H1 (cell line): ENCODE measurements around the gene TCP11. TPM values are rescaled to one million over a fixed set of nuclear protein-coding genes. Genes with fewer than 3 reads are reported as not detected.

Source experiments
- CTCF ChIA-PET: fragments of 300-600 bp; sonication (Branson Sonifier 250); formaldehyde crosslinking; loops from one replicate; lab custom pipeline; 2021; ENCODE audit not compliant: partially characterized antibody; lab: Charles Lee
- POLR2A ChIA-PET: fragments of 300-600 bp; sonication (Branson Sonifier 250); formaldehyde crosslinking; loops from one replicate; lab custom pipeline; 2021; ENCODE audit warnings: inconsistent platforms; ENCODE audit not compliant: partially characterized antibody; lab: Charles Lee
- DNase-seq, 2 experiments: peaks; one replicate each; pipeline versions ENCODE4 v3.0.0 to v3.0.0-alpha.2; 2010 to 2022; ENCODE audit warnings: low spot score in 2 of 2, low read depth in 1 of 2, mixed read lengths in 1 of 2
- FAIRE-seq: peaks from 2 replicates; lab custom pipeline; 2011; peaks lifted over from hg19 to GRCh38; lab: Jason Lieb, UNC
- H2AFZ ChIP-seq: 2 replicates; pipeline ENCODE4 v1.8.1; 2012; ENCODE audit warnings: low read length, inconsistent platforms
- H2AK5ac ChIP-seq: 2 replicates; pipeline ENCODE4 v1.6.1; 2013; ENCODE audit warnings: low read depth, low read length
- H2BK120ac ChIP-seq: replicated peaks from 2 replicates; pipeline ENCODE3; 2013; ENCODE audit warnings: low read depth, low read length, inconsistent platforms
- H2BK12ac ChIP-seq: 2 replicates; pipeline ENCODE4 v1.6.1; 2013; ENCODE audit warnings: low read depth, low read length
- H2BK15ac ChIP-seq: 2 replicates; pipeline ENCODE4 v1.6.1; 2013; ENCODE audit warnings: low read length
- H2BK20ac ChIP-seq: 2 replicates; pipeline ENCODE4 v1.6.1; 2013; ENCODE audit warnings: low read length
- H2BK5ac ChIP-seq: 2 replicates; pipeline ENCODE4 v1.6.1; 2013; ENCODE audit warnings: low read depth, low read length
- H3K14ac ChIP-seq: 2 replicates; pipeline ENCODE4 v1.6.1; 2013; ENCODE audit warnings: inconsistent platforms; ENCODE audit not compliant: insufficient read length
- H3K18ac ChIP-seq: 2 replicates; pipeline ENCODE4 v1.6.1; 2013; ENCODE audit warnings: low read length; ENCODE audit errors: extremely low read depth
- H3K23ac ChIP-seq: 2 replicates; pipeline ENCODE4 v1.6.1; 2013; ENCODE audit warnings: inconsistent platforms; ENCODE audit not compliant: insufficient read length
- H3K23me2 ChIP-seq: 2 replicates; pipeline ENCODE4 v1.6.1; 2013; ENCODE audit warnings: low read depth, low read length
- H3K27ac ChIP-seq: 2 replicates; pipeline ENCODE4 v1.6.1; 2011; ENCODE audit warnings: low read depth, low read length, inconsistent platforms
- H3K27me3 ChIP-seq, 4 experiments: replicated peaks in 1 of 4; 1 replicate in 1 of 4; 2 replicates in 3 of 4; pipeline versions ENCODE4 v1.6.1 to v1.8.1; 2011 to 2013; ENCODE audit warnings: low read length in 3 of 4, mild to moderate bottlenecking in 3 of 4, inconsistent platforms in 2 of 4, mixed read lengths in 2 of 4, moderate library complexity in 1 of 4; ENCODE audit not compliant: control insufficient read depth in 3 of 4, insufficient read depth in 3 of 4; ENCODE audit errors: extremely low read depth in 1 of 4
- H3K36me3 ChIP-seq, 4 experiments: 2 replicates each; pipeline versions ENCODE4 v1.6.1 to v1.8.1; 2011 to 2013; ENCODE audit warnings: mild to moderate bottlenecking in 4 of 4, low read length in 3 of 4, moderate library complexity in 2 of 4, control low read depth in 1 of 4, inconsistent platforms in 1 of 4; ENCODE audit not compliant: insufficient read depth in 4 of 4, control insufficient read depth in 2 of 4
- H3K4ac ChIP-seq: replicated peaks from 2 replicates; pipeline ENCODE3; 2013; ENCODE audit warnings: low read length, low read depth, mixed read lengths, inconsistent platforms; ENCODE audit not compliant: insufficient read length
- H3K4me1 ChIP-seq, 4 experiments: replicated peaks in 1 of 4; 1 replicate in 1 of 4; 2 replicates in 3 of 4; pipeline versions ENCODE4 v1.6.1 to v1.8.1; 2011 to 2013; ENCODE audit warnings: low read length in 3 of 4, inconsistent platforms in 2 of 4, mixed read lengths in 1 of 4; ENCODE audit not compliant: insufficient read depth in 4 of 4, control insufficient read depth in 3 of 4
- H3K4me2 ChIP-seq, 2 experiments: 2 replicates each; pipeline versions ENCODE4 v1.6.1 to v1.8.1; 2011 to 2013; ENCODE audit warnings: low read depth in 2 of 2, low read length in 2 of 2, control low read depth in 1 of 2, inconsistent platforms in 1 of 2, mild to moderate bottlenecking in 1 of 2; ENCODE audit not compliant: insufficient read depth in 1 of 2
- H3K4me3 ChIP-seq, 4 experiments: fragments of 200-600, 300-600 bp in 1 of 4; sonication (generic), shearing (Covaris generic), sonication (Bioruptor Twin) in 1 of 4; 2 replicates each; pipeline versions ENCODE4 v1.5.1 to v1.8.1; 2011 to 2016; ENCODE audit warnings: low read length in 4 of 4, low read depth in 3 of 4, control low read depth in 2 of 4, inconsistent platforms in 2 of 4, mild to moderate bottlenecking in 2 of 4, mixed read lengths in 1 of 4, moderate library complexity in 1 of 4; ENCODE audit not compliant: insufficient read depth in 2 of 4; ENCODE audit errors: extremely low read depth in 1 of 4
- H3K56ac ChIP-seq: replicated peaks from 2 replicates; pipeline ENCODE3; 2013; ENCODE audit warnings: low read depth, mild to moderate bottlenecking, mixed read lengths, low read length, inconsistent platforms; ENCODE audit not compliant: insufficient read length
- H3K79me1 ChIP-seq: 2 replicates; pipeline ENCODE4 v1.6.1; 2013; ENCODE audit warnings: low read depth, low read length, control low read depth
- H3K79me2 ChIP-seq, 2 experiments: 2 replicates each; pipeline versions ENCODE4 v1.6.1 to v1.8.1; 2012 to 2013; ENCODE audit warnings: low read length in 2 of 2, mild to moderate bottlenecking in 2 of 2, inconsistent platforms in 1 of 2; ENCODE audit not compliant: insufficient read depth in 2 of 2, control insufficient read depth in 1 of 2
- H3K9ac ChIP-seq, 4 experiments: replicated peaks in 1 of 4; 1 replicate in 1 of 4; 2 replicates in 3 of 4; pipeline versions ENCODE4 v1.6.1 to v1.8.1; 2011 to 2013; ENCODE audit warnings: low read depth in 3 of 4, low read length in 3 of 4, control low read depth in 2 of 4, mild to moderate bottlenecking in 2 of 4, moderate library complexity in 2 of 4, inconsistent platforms in 1 of 4; ENCODE audit errors: extremely low read depth in 1 of 4
- H3K9me3 ChIP-seq, 2 experiments: 2 replicates each; pipeline versions ENCODE4 v1.6.1 to v1.8.1; 2012 to 2013; ENCODE audit warnings: mild to moderate bottlenecking in 2 of 2, moderate library complexity in 2 of 2, control low read depth in 1 of 2, inconsistent platforms in 1 of 2, low read depth in 1 of 2, low read length in 1 of 2, mixed read lengths in 1 of 2; ENCODE audit not compliant: insufficient read depth in 2 of 2
- H4K20me1 ChIP-seq, 2 experiments: replicated peaks in 1 of 2; 2 replicates each; pipeline versions ENCODE3 to v1.8.1; 2011 to 2013; ENCODE audit warnings: inconsistent platforms in 2 of 2, low read length in 2 of 2, mild to moderate bottlenecking in 1 of 2; ENCODE audit not compliant: insufficient read depth in 2 of 2, control insufficient read depth in 1 of 2
- H4K5ac ChIP-seq: 2 replicates; pipeline ENCODE4 v1.6.1; 2013; ENCODE audit warnings: low read length, low read depth, mixed read lengths, inconsistent platforms; ENCODE audit not compliant: insufficient read length
- H4K8ac ChIP-seq: 2 replicates; pipeline ENCODE4 v1.8.0; 2013; ENCODE audit warnings: mild to moderate bottlenecking, moderate library complexity, low read length, inconsistent platforms; ENCODE audit not compliant: insufficient read depth; ENCODE audit errors: extremely low read depth
- H4K91ac ChIP-seq: replicated peaks from 2 replicates; pipeline ENCODE3; 2013; ENCODE audit warnings: low read length, mixed read lengths, inconsistent platforms; ENCODE audit not compliant: insufficient read length
- GTF2F1 ChIP-seq: IDR thresholded peaks from 2 replicates; pipeline ENCODE4 v1.6.1; 2012; ENCODE audit warnings: low read depth, low read length, improper control_type of control experiment, borderline replicate concordance
- MAFK ChIP-seq: IDR thresholded peaks from 2 replicates; pipeline ENCODE4 v1.6.1; 2012; ENCODE audit warnings: low read depth, mild to moderate bottlenecking, improper control_type of control experiment, low read length
- SIRT6 ChIP-seq: IDR thresholded peaks from one replicate; pipeline ENCODE4 v1.7.1; 2012; ENCODE audit warnings: low read length, inconsistent platforms
- SP1 ChIP-seq: IDR thresholded peaks from 2 replicates; pipeline ENCODE4 v1.6.1; 2011; ENCODE audit warnings: low read depth, low read length
- TAF1 ChIP-seq: IDR thresholded peaks from 2 replicates; pipeline ENCODE4 v1.6.1; 2011; ENCODE audit warnings: mild to moderate bottlenecking, low read depth, low read length
- WGBS, 2 experiments: shearing (Covaris generic) in 1 of 2; methylation state at CpG; one replicate each; pipeline versions ENCODE4 v1.1.6 to v1.1.7; 2013 to 2015; ENCODE audit warnings: low lambda C conversion rate in 2 of 2, mixed read lengths in 2 of 2, inconsistent platforms in 1 of 2, low coverage in 1 of 2, missing lambda C conversion rate in 1 of 2; ENCODE audit not compliant: insufficient replicate concordance in 2 of 2, insufficient coverage in 1 of 2, insufficient read length in 1 of 2; ENCODE audit errors: extremely low coverage in 1 of 2, missing lambda C conversion rate in 1 of 2; 5-methylcytosine and 5-hydroxymethylcytosine counted together
- polyA plus RNA-seq, 7 experiments: library from polyadenylated mRNA; depleted of rRNA in 3 of 7; stranded (reverse) in 5 of 7; unstranded in 2 of 7; fragments of >200 nt in 5 of 7; fragments of 200-250 nt in 2 of 7; gene quantifications; 1 replicate in 5 of 7; 2 replicates in 1 of 7; 4 replicates in 1 of 7; pipeline versions ENCODE4 v1.2.1 to v1.2.3, GENCODE V29; 2011 to 2013; ENCODE audit warnings: missing spikeins in 2 of 7, mixed read lengths in 2 of 7
- total RNA-seq: library from RNA; stranded (reverse); fragmentation: NEBNext Ultra II Directional; extraction: Animal tissue kit (Norgen Biotek cat#: 25700); gene quantifications from 2 replicates; pipeline ENCODE4 v1.2.1, GENCODE V29; 2021
- TF ChIP-seq, protein P1 (sequence below): IDR thresholded peaks from 2 replicates; pipeline ENCODE4 v1.6.1; 2011; ENCODE audit warnings: low read depth, mild to moderate bottlenecking, low read length; ENCODE audit not compliant: insufficient read depth

TCP11 gene
- total and polyA plus RNA-seq, 2 of the 8 experiments (the other 6 are each of a cell fraction or from before 2014, with no cell fraction given), result 0.11 TPM; not detected in 1

GRCh38 chr6:35166520-35166919 lies 25.4 kb upstream of the TCP11 start:
- Histone ChIP-seq H2BK12ac (no peak overlapping the region), H2BK15ac (no peak overlapping the region), H4K20me1 (peaks cover 0 to 3% of the 10 kb centered on the region in 2 experiments), H3K23me2 (peaks cover 5% of the 10 kb centered on the region; the same call in 1 of the 2 replicates), H3K9ac (no peak overlapping the region), H3K14ac (no peak overlapping the region), H4K5ac (no peak overlapping the region), H3K27me3 (peaks cover 0 to 2% (median under 1%) of the 10 kb centered on the region in 4 experiments; a peak in 4 of 7 replicates), H2BK120ac (no peak overlapping the region), H3K4me3 (no peak overlapping the region), H2BK20ac (no peak overlapping the region), H4K91ac (no peak overlapping the region), H3K4me2 (no peak overlapping the region), H3K56ac (no peak overlapping the region), H3K79me2 (no peaks in the 10 kb centered on the region), H2BK5ac (no peak overlapping the region), H3K4ac (no peak overlapping the region), H3K79me1 (no peaks in the 10 kb centered on the region), H4K8ac (no peak overlapping the region), H3K36me3 (no peaks in the 10 kb centered on the region), H3K27ac (no peak overlapping the region), H3K18ac (no peak overlapping the region), H3K4me1 (no peaks in the 10 kb centered on the region), H3K23ac (no peak overlapping the region), H2AK5ac (no peak overlapping the region), H2AFZ (no peak overlapping the region), H3K9me3 (peaks cover 0 to 2% of the 10 kb centered on the region in 2 experiments; a peak in 1 of 4 replicates)
- FAIRE-seq (no peak), DNase-seq (no peak)
- ChIA-PET CTCF (interaction anchor here (0.9 to 3.7 kb wide), 4 partner anchors 13 to 180 kb away, joined by 4 to 19 read pairs (median 6); no protein-coding TSS in a partner anchor), POLR2A (no interaction called here)
- WGBS, 2 experiments, result 80% methylated on average over 5 of the region's 5 CpGs; no CpG with 5 or more reads in 1 of the 2 experiments
- no peak for TF ChIP-seq SP1
- no peak for TF ChIP-seq GTF2F1
- TF ChIP-seq MAFK, result no peak
- TF ChIP-seq, protein P1, sequence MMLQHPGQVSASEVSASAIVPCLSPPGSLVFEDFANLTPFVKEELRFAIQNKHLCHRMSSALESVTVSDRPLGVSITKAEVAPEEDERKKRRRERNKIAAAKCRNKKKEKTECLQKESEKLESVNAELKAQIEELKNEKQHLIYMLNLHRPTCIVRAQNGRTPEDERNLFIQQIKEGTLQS, result no peak
- no peak for TF ChIP-seq TAF1
- no peak for TF ChIP-seq SIRT6
